NB4 (cell line): ENCODE data around the gene KIRREL3.

Experiments
- DNase-seq: peaks from one replicate; pipeline ENCODE4 v3.0.0; 2010; ENCODE audit warnings: low read depth
- H3K4me3 ChIP-seq: one replicate; pipeline ENCODE4 v1.5.1; 2011; ENCODE audit warnings: mild to moderate bottlenecking, low read depth, low read length, moderate library complexity
- MAX ChIP-seq: IDR thresholded peaks from 2 replicates; pipeline ENCODE4 v1.6.1; 2011; ENCODE audit warnings: low read depth, low read length
- MYC ChIP-seq: IDR thresholded peaks from 2 replicates; pipeline ENCODE4 v1.6.1; 2011; ENCODE audit warnings: low read depth, low read length
- POLR2A ChIP-seq: IDR thresholded peaks from 2 replicates; pipeline ENCODE4 v1.6.1; 2011; ENCODE audit warnings: mild to moderate bottlenecking; ENCODE audit not compliant: insufficient read length; ENCODE audit errors: extremely low read depth
- TF ChIP-seq, protein P1 (sequence below): IDR thresholded peaks from one replicate; pipeline ENCODE4 v1.5.1; 2012; ENCODE audit warnings: low read depth, low read length

KIRREL3 gene

GRCh38 chr11:126716456-126717083 lies 284.0 kb downstream of the KIRREL3 start:
- peak; percentile 57 for DNase-seq
- TF ChIP-seq, protein P1, sequence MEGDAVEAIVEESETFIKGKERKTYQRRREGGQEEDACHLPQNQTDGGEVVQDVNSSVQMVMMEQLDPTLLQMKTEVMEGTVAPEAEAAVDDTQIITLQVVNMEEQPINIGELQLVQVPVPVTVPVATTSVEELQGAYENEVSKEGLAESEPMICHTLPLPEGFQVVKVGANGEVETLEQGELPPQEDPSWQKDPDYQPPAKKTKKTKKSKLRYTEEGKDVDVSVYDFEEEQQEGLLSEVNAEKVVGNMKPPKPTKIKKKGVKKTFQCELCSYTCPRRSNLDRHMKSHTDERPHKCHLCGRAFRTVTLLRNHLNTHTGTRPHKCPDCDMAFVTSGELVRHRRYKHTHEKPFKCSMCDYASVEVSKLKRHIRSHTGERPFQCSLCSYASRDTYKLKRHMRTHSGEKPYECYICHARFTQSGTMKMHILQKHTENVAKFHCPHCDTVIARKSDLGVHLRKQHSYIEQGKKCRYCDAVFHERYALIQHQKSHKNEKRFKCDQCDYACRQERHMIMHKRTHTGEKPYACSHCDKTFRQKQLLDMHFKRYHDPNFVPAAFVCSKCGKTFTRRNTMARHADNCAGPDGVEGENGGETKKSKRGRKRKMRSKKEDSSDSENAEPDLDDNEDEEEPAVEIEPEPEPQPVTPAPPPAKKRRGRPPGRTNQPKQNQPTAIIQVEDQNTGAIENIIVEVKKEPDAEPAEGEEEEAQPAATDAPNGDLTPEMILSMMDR = peak; percentile 81
- no peak for TF ChIP-seq MYC
- H3K4me3 ChIP-seq = no peak overlapping the region

DNA sequence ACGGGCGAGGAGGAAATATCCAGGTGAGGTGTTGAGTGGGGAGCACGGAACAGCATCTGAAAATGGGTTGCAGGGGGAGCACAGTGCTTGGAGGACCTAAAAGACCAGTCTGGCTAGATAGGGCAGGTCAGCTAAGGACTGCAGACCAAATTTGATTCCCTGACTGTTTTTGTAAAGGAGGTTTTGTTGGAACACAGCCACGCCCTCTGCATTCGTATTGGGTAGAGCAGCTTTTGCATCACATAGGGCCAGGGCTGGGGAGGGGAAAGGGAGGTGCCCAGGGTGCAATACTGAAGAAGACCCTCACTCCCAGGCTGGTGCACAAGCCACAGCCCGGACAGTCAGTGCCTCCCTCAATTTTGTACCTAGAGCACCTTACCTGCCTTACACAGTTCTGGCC lies 286.8 kb downstream of the KIRREL3 start:
- no peak for DNase-seq
- TF ChIP-seq MYC (no peak), POLR2A (no peak), MAX (no peak)
- TF ChIP-seq, protein P1 = no peak
- no peak overlapping the region for H3K4me3 ChIP-seq

DNA sequence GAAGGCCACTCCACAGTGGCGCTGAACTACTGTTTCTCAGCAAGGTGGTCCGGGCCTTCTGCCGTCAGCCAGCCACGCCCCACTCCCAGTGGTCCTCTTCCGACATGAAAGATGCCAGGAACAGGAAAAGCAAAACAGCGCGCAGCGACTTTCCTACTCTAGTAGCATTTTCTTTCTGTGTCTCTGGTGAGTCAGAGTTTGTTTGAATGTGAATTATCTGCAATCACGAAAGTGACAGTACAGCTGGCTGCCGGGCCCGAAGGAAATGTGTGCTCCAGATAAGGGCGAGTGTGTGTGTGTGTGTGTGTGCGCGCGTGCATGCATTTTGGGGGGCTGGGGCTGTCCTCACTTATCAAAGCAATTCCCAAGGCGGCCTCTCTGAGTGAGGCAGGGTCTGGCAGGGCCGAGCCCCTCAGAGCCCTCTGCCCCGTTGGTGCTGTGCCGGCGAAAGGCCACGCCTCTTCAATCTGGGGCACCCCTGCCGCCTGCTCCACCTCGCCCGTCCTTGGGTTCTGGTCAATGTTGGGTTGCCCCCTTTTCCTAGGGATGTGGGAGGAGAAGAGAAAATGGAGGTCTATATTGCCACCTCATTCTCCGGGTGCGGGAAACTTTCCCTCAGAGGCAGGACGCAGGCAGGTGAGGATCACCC lies 288.5 kb downstream of the KIRREL3 start:
- H3K4me3 ChIP-seq = no peak overlapping the region
- DNase-seq = no peak
- TF ChIP-seq, protein P1 = no peak
- TF ChIP-seq MAX (no peak), MYC (no peak), POLR2A (no peak)

GRCh38 chr11:126710804-126711399 lies 289.7 kb downstream of the KIRREL3 start:
- no peak for DNase-seq
- TF ChIP-seq MYC (no peak), MAX (no peak), POLR2A (no peak)
- TF ChIP-seq, protein P1 = no peak
- no peak overlapping the region for H3K4me3 ChIP-seq

GRCh38 chr11:126707498-126707897 lies 293.1 kb downstream of the KIRREL3 start:
- TF ChIP-seq MAX (no peak), MYC (no peak), POLR2A (no peak)
- TF ChIP-seq, protein P1 = no peak
- DNase-seq = no peak
- no peak overlapping the region for H3K4me3 ChIP-seq
